Measurements from ENCODE around the gene ARHGAP19. TPM values are rescaled to one million over a fixed set of nuclear protein-coding genes. Genes with fewer than 3 reads are reported as not detected.

Gene ARHGAP19
- total and polyA plus RNA-seq, 8 donors, result 1.2 to 16.2 (median 6.3) TPM

- Histone ChIP-seq H3K4me3 (no peak overlapping the region), H3K9me3 (no peaks in the 10 kb centered on the region), H3K4me1 (peaks cover 0 to 4% (median 0%) of the 10 kb centered on the region in 4 donors), H3K27ac (no peak overlapping the region), H3K36me3 (peaks cover 0 to 45% (median 35%) of the 10 kb centered on the region in 4 donors), H3K27me3 (no peaks in the 10 kb centered on the region)
- intact Hi-C loops (cut with DNase I; ENCODE audit: low total_unique reads), result no loop called here
- 89 to 98% (median 93%) methylated on average over 3 of the region's 3 CpGs for WGBS, 5 donors
- DNase-seq, result no peak
- TF ChIP-seq EP300 (IDR thresholded peaks at IDR 0.05) (no peak), POLR2A (IDR thresholded peaks at IDR 0.05) (no peak), POLR2AphosphoS5 (IDR thresholded peaks at IDR 0.05) (no peak), CTCF (IDR thresholded peaks at IDR 0.05) (no peak)
Measured at GRCh38 chr10:97220355-97220754, 72.1 kb downstream of the ARHGAP19 start.

- no peak for DNase-seq
- intact Hi-C loops (cut with DNase I; ENCODE audit: low total_unique reads), result no loop called here
- H3K4me3 ChIP-seq, result no peak overlapping the region
- H3K36me3 ChIP-seq, result peaks cover 0 to 16% (median 12%) of the 10 kb centered on the region in 4 donors
- H3K27me3 ChIP-seq, result no peaks in the 10 kb centered on the region
- no peaks in the 10 kb centered on the region for H3K9me3 ChIP-seq
- TF ChIP-seq POLR2A (IDR thresholded peaks at IDR 0.05), result no peak
- TF ChIP-seq EP300 (IDR thresholded peaks at IDR 0.05), result no peak
- no peak for TF ChIP-seq CTCF (IDR thresholded peaks at IDR 0.05)
- no peak for TF ChIP-seq POLR2AphosphoS5 (IDR thresholded peaks at IDR 0.05)
- peaks cover 0 to 4% (median 0%) of the 10 kb centered on the region in 4 donors for H3K4me1 ChIP-seq
- H3K27ac ChIP-seq, result no peak overlapping the region
- 60 to 82% (median 69%) methylated on average over 3 of the region's 3 CpGs for WGBS, 5 donors
Measured at GRCh38 chr10:97217299-97217698, 75.1 kb downstream of the ARHGAP19 start.

- Histone ChIP-seq H3K27me3 (peaks cover 0 to 4% (median 0%) of the 10 kb centered on the region in 3 donors), H3K9me3 (no peaks in the 10 kb centered on the region), H3K36me3 (peaks cover 0 to 4% (median under 1%) of the 10 kb centered on the region in 4 donors), H3K27ac (no peak overlapping the region), H3K4me3 (no peak overlapping the region), H3K4me1 (peaks cover 0 to 4% (median 0%) of the 10 kb centered on the region in 4 donors)
- no peak for DNase-seq
- TF ChIP-seq POLR2A (IDR thresholded peaks at IDR 0.05), result no peak
- TF ChIP-seq EP300 (IDR thresholded peaks at IDR 0.05), result no peak
- no peak for TF ChIP-seq POLR2AphosphoS5 (IDR thresholded peaks at IDR 0.05)
- TF ChIP-seq CTCF (IDR thresholded peaks at IDR 0.05), result no peak
- 71 to 89% (median 81%) methylated on average over 15 of the region's 15 CpGs for whole genome bisulfite sequencing, 5 donors
- intact Hi-C loops (cut with DNase I; ENCODE audit: low total_unique reads), result no loop called here
Measured at GRCh38 chr10:97215619-97216260, 76.7 kb downstream of the ARHGAP19 start.

GRCh38 chr10:97213431-97213830 is 79.0 kb downstream of the ARHGAP19 start:
- Histone ChIP-seq H3K36me3 (no peaks in the 10 kb centered on the region), H3K27me3 (peaks cover 0 to 12% (median 0%) of the 10 kb centered on the region in 3 donors), H3K4me3 (no peak overlapping the region), H3K9me3 (no peaks in the 10 kb centered on the region), H3K4me1 (peaks cover 0 to 4% (median 0%) of the 10 kb centered on the region in 4 donors), H3K27ac (no peak overlapping the region)
- intact Hi-C loops (cut with DNase I; ENCODE audit: low total_unique reads), result loop anchor here (5.0 kb wide), 1 partner anchor 141 kb away; no protein-coding TSS in a partner anchor
- TF ChIP-seq POLR2AphosphoS5 (IDR thresholded peaks at IDR 0.05), result no peak
- no peak for TF ChIP-seq POLR2A (IDR thresholded peaks at IDR 0.05)
- no peak for TF ChIP-seq EP300 (IDR thresholded peaks at IDR 0.05)
- no peak for TF ChIP-seq CTCF (IDR thresholded peaks at IDR 0.05)
- DNase-seq, result no peak
- whole genome bisulfite sequencing, 5 donors, result 50 to 62% (median 54%) methylated on average over 9 of the region's 9 CpGs
